Kidney capillary endothelial cell (primary cell): ENCODE measurements around the gene CUX1.

Source experiments
- DNase-seq: peaks from one replicate; pipeline ENCODE4 v3.0.0-alpha.2; 2018; ENCODE audit warnings: low spot score

The CUX1 gene

GRCh38 chr7:101937717-101938514, 120.5 kb downstream of the CUX1 start:
- no peak for DNase-seq

- no peak for DNase-seq
Observed at GRCh38 chr7:101939136-101939695, 121.8 kb downstream of the CUX1 start.

- DNase-seq, result no peak
Observed at GRCh38 chr7:101940151-101940550, 122.7 kb downstream of the CUX1 start.

- DNase-seq, result no peak
Observed at GRCh38 chr7:101940830-101941229, 123.4 kb downstream of the CUX1 start.

GRCh38 chr7:101941481-101942383, 124.3 kb downstream of the CUX1 start:
- no peak for DNase-seq

- no peak for DNase-seq
Observed at GRCh38 chr7:101942603-101943210, 125.3 kb downstream of the CUX1 start.

GRCh38 chr7:101943306-101943705, 125.9 kb downstream of the CUX1 start:
- no peak for DNase-seq

GRCh38 chr7:101943889-101944600, 126.6 kb downstream of the CUX1 start:
- DNase-seq, result no peak

GRCh38 chr7:101944611-101945010, 127.2 kb downstream of the CUX1 start:
- no peak for DNase-seq

- DNase-seq, result no peak
Observed at GRCh38 chr7:101945034-101945758, 127.8 kb downstream of the CUX1 start.

- peak; percentile 56 for DNase-seq
Observed at GRCh38 chr7:101947899-101948298, 130.5 kb downstream of the CUX1 start.

GRCh38 chr7:101948650-101949049, 131.2 kb downstream of the CUX1 start:
- no peak for DNase-seq

- DNase-seq, result no peak
Observed at GRCh38 chr7:101950450-101951119, 133.2 kb downstream of the CUX1 start.

GRCh38 chr7:101951757-101952156, 134.3 kb downstream of the CUX1 start:
- DNase-seq, result no peak

- peak; percentile 79 for DNase-seq
Observed at GRCh38 chr7:101952355-101953247, 135.2 kb downstream of the CUX1 start.

GRCh38 chr7:101953248-101953819, 135.9 kb downstream of the CUX1 start:
- DNase-seq, result peak; percentile 28

GRCh38 chr7:101954499-101954898, 137.1 kb downstream of the CUX1 start:
- DNase-seq, result no peak

- DNase-seq, result no peak
Observed at GRCh38 chr7:101956130-101956529, 138.7 kb downstream of the CUX1 start.
